ENCODE results near the gene RGS6.

DNA sequence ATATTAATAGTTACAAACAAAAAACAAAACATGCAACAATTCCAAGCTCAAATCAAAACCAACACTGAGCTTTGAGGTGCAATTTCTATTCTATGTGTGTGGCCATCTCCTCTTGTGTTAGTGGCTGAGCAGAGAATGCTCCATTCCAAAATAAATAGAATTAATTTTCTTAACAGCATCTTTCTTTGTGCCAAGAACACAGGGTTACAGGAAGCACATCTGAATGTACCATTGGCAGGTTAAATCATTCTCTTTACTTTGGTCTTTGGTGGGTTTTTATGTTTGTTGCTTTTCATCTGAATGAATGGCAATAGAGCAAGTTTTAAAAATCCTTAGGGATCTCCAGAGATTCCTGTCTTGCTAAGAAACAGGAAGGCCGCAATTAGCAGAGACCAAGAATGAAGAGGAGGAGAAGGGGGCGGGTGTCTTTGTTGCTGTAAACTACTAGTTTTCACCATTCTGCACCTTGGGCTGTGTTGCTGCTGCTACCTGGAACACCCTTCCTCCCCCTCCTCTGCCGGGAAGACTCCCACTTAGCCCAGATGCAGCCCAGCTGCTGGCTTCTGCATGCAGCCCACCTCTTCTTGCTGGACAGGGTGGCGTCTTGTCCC lies 165.0 kb downstream of the RGS6 start:
- TF ChIP-seq, protein P1, sequence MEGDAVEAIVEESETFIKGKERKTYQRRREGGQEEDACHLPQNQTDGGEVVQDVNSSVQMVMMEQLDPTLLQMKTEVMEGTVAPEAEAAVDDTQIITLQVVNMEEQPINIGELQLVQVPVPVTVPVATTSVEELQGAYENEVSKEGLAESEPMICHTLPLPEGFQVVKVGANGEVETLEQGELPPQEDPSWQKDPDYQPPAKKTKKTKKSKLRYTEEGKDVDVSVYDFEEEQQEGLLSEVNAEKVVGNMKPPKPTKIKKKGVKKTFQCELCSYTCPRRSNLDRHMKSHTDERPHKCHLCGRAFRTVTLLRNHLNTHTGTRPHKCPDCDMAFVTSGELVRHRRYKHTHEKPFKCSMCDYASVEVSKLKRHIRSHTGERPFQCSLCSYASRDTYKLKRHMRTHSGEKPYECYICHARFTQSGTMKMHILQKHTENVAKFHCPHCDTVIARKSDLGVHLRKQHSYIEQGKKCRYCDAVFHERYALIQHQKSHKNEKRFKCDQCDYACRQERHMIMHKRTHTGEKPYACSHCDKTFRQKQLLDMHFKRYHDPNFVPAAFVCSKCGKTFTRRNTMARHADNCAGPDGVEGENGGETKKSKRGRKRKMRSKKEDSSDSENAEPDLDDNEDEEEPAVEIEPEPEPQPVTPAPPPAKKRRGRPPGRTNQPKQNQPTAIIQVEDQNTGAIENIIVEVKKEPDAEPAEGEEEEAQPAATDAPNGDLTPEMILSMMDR (conservative IDR thresholded peaks at IDR 0.05; ENCODE audit: low read depth, low read length) = no peak
- TF ChIP-seq BHLHE40 (IDR thresholded peaks at IDR 0.05; ENCODE audit: low read depth, low read length) = no peak
